SKM-1 (cell line): ENCODE measurements around the gene CHM.

Experiments
- DNase-seq: peaks from one replicate; lab custom pipeline; 2025; ENCODE audit not compliant: unreplicated experiment; lab: John Stamatoyannopoulos, UW

The CHM gene

GRCh38 chrX:85914431-85914830 is 132.9 kb downstream of the CHM start:
- DNase-seq = no peak

- DNase-seq = no peak
Observed at GRCh38 chrX:85907316-85907715, 140.0 kb downstream of the CHM start.

- DNase-seq = no peak
Observed at GRCh38 chrX:85906399-85906798, 141.0 kb downstream of the CHM start.

- DNase-seq = no peak
Observed at GRCh38 chrX:85905851-85906250, 141.5 kb downstream of the CHM start.

GRCh38 chrX:85903692-85904471 is 143.5 kb downstream of the CHM start:
- no peak for DNase-seq

GRCh38 chrX:85897362-85898126 is 149.8 kb downstream of the CHM start:
- DNase-seq = no peak

GRCh38 chrX:85882601-85883000 is 164.8 kb downstream of the CHM start:
- no peak for DNase-seq

GRCh38 chrX:85870585-85870984 is 176.8 kb downstream of the CHM start:
- DNase-seq = no peak

- DNase-seq = no peak
Observed at GRCh38 chrX:85865324-85865723, 182.0 kb downstream of the CHM start.

- DNase-seq = no peak
Observed at GRCh38 chrX:85859426-85859825, 187.9 kb downstream of the CHM start.

GRCh38 chrX:85851418-85851817 is 195.9 kb downstream of the CHM start:
- DNase-seq = no peak

GRCh38 chrX:85836868-85837267 is 210.5 kb downstream of the CHM start:
- DNase-seq = no peak

- no peak for DNase-seq
Observed at GRCh38 chrX:85828771-85829170, 218.6 kb downstream of the CHM start.

- no peak for DNase-seq
Observed at GRCh38 chrX:85815203-85815751, 232.1 kb downstream of the CHM start.
